Measurements from ENCODE around the gene B3GAT3.
A peak's percentile ranks its signal among the peaks of the same experiment; 100 is the strongest.

Gene B3GAT3

GRCh38 chr11:62665075-62665598, 43.4 kb upstream of the B3GAT3 start, which contains the start of the genes C11orf98 and CSKMT:
C11orf98 (minus strand) TSS chr11:62665210; CDS start chr11:62665169, 41 bp downstream.
CSKMT (plus strand) TSS chr11:62665312; CDS start chr11:62665880, 568 bp downstream.
- Histone ChIP-seq H3K79me2 (ENCODE audit: insufficient read depth, low read length) (peaks cover 59% of the 10 kb centered on the region), H3K4me2 (ENCODE audit: insufficient read depth, low read length) (peak within 1 kb of the TSS; percentile 86), H3K27me3 (ENCODE audit: insufficient read depth, low read length, poor library complexity) (no peaks in the 10 kb centered on the region), H4K20me1 (ENCODE audit: insufficient read depth, low read length) (peaks cover 10% of the 10 kb centered on the region), H3K27ac (ENCODE audit: low read length) (peak within 1 kb of the TSS; percentile 89), H3K4me3 (ENCODE audit: low read depth in 1 of 2, low read length in 2 of 2) (peak within 1 kb of the TSS; percentile 58 to 72), H3K36me3 (ENCODE audit: insufficient read depth, low read length) (peaks cover 40% of the 10 kb centered on the region), H3K4me1 (ENCODE audit: insufficient read depth, low read length) (peaks cover 48% of the 10 kb centered on the region), H3K9ac (ENCODE audit: low read depth, low read length) (peak within 1 kb of the TSS; percentile 76), H2AFZ (ENCODE audit: low read depth, low read length) (peak within 1 kb of the TSS; percentile 77), H3K9me3 (ENCODE audit: insufficient read depth, low read length, severe bottlenecking) (no peaks in the 10 kb centered on the region)
- TF ChIP-seq EZH2 (IDR thresholded peaks at IDR 0.05; ENCODE audit: borderline replicate concordance, low read depth, low read length, severe bottlenecking) (no peak), CTCF (IDR thresholded peaks at IDR 0.05; ENCODE audit: borderline replicate concordance, extremely low read depth, low read length, poor library complexity, severe bottlenecking) (no peak)
- peak; percentile 84 for ATAC-seq (ENCODE audit: insufficient read depth, low read depth)
- peak; percentile 98 for DNase-seq

- peak overlapping the region; percentile 58 to 72 for H3K4me3 ChIP-seq (ENCODE audit: low read depth in 1 of 2, low read length in 2 of 2)
- peaks cover 34% of the 10 kb centered on the region for H3K36me3 ChIP-seq (ENCODE audit: insufficient read depth, low read length)
These were observed 42.8 kb upstream of the B3GAT3 start for GRCh38 chr11:62664405-62665074.

GRCh38 chr11:62656796-62657429, 35.1 kb upstream of the B3GAT3 start:
- Histone ChIP-seq H3K27ac (ENCODE audit: low read length) (no peak overlapping the region), H3K36me3 (ENCODE audit: insufficient read depth, low read length) (no peaks in the 10 kb centered on the region; the same call in 1 of the 2 replicates), H3K79me2 (ENCODE audit: insufficient read depth, low read length) (peaks cover 12% of the 10 kb centered on the region), H3K9me3 (ENCODE audit: insufficient read depth, low read length, severe bottlenecking) (no peaks in the 10 kb centered on the region), H3K4me1 (ENCODE audit: insufficient read depth, low read length) (peaks cover 19% of the 10 kb centered on the region), H3K27me3 (ENCODE audit: insufficient read depth, low read length, poor library complexity) (no peaks in the 10 kb centered on the region), H3K4me2 (ENCODE audit: insufficient read depth, low read length) (no peak overlapping the region), H3K4me3 (ENCODE audit: low read depth in 1 of 2, low read length in 2 of 2) (no peak overlapping the region), H4K20me1 (ENCODE audit: insufficient read depth, low read length) (no peaks in the 10 kb centered on the region), H2AFZ (ENCODE audit: low read depth, low read length) (peak overlapping the region; percentile 25; the same call in 1 of the 2 replicates), H3K9ac (ENCODE audit: low read depth, low read length) (0 out of 2 replicates have a peak overlapping the region, but pooled peaks have one; percentile 16)
- ATAC-seq (ENCODE audit: insufficient read depth, low read depth) (no peak), DNase-seq (no peak)
- no peak for TF ChIP-seq CTCF (IDR thresholded peaks at IDR 0.05; ENCODE audit: borderline replicate concordance, extremely low read depth, low read length, poor library complexity, severe bottlenecking)

More at GRCh38 chr11:62664405-62665074, 42.8 kb upstream of the B3GAT3 start:
- DNase-seq (peak; percentile 73), ATAC-seq (ENCODE audit: insufficient read depth, low read depth) (peak; percentile 63)
- H3K9me3 ChIP-seq (ENCODE audit: insufficient read depth, low read length, severe bottlenecking): no peaks in the 10 kb centered on the region
- TF ChIP-seq EZH2 (IDR thresholded peaks at IDR 0.05; ENCODE audit: borderline replicate concordance, low read depth, low read length, severe bottlenecking) (no peak), CTCF (IDR thresholded peaks at IDR 0.05; ENCODE audit: borderline replicate concordance, extremely low read depth, low read length, poor library complexity, severe bottlenecking) (no peak)
- H3K27ac ChIP-seq (ENCODE audit: low read length): peak overlapping the region; percentile 83
- peaks cover 42% of the 10 kb centered on the region for H3K4me1 ChIP-seq (ENCODE audit: insufficient read depth, low read length)
- peak overlapping the region; percentile 76 for H3K9ac ChIP-seq (ENCODE audit: low read depth, low read length)
- H3K79me2 ChIP-seq (ENCODE audit: insufficient read depth, low read length): peaks cover 54% of the 10 kb centered on the region
- H3K4me2 ChIP-seq (ENCODE audit: insufficient read depth, low read length): peak overlapping the region; percentile 86
- no peaks in the 10 kb centered on the region for H3K27me3 ChIP-seq (ENCODE audit: insufficient read depth, low read length, poor library complexity)
- peak overlapping the region; percentile 67 for H2AFZ ChIP-seq (ENCODE audit: low read depth, low read length)
- peaks cover 10% of the 10 kb centered on the region for H4K20me1 ChIP-seq (ENCODE audit: insufficient read depth, low read length)

Data from DND-41 (cell line).